Loucy (cell line): ENCODE results near the gene CDCA4.

Experiments used
- H2AFZ ChIP-seq: fragments of 200-600 bp; sonication (generic); 2 replicates; pipeline ENCODE4 v1.6.0; 2016; ENCODE audit warnings: antibody characterized with exemption, mild to moderate bottlenecking, low read length, moderate library complexity
- H3F3A ChIP-seq: fragments of 200-600 bp; 2 replicates; pipeline ENCODE4 v1.6.0; 2016; ENCODE audit warnings: antibody characterized with exemption, low read depth, mild to moderate bottlenecking
- H3K27me3 ChIP-seq: fragments of 200-600 bp; sonication (generic); 2 replicates; pipeline ENCODE4 v1.6.1; 2014; ENCODE audit warnings: low read length, mild to moderate bottlenecking; ENCODE audit not compliant: insufficient read depth, poor library complexity, severe bottlenecking
- H3K36me3 ChIP-seq: fragments of 200-600 bp; sonication (generic); 2 replicates; pipeline ENCODE4 v1.6.1; 2016; ENCODE audit warnings: low read length; ENCODE audit not compliant: insufficient read depth
- H3K4me1 ChIP-seq: fragments of 200-600 bp; sonication (generic); 2 replicates; pipeline ENCODE4 v1.5.1; 2014; ENCODE audit warnings: low read length, mild to moderate bottlenecking; ENCODE audit not compliant: insufficient read depth, poor library complexity, severe bottlenecking
- H3K4me2 ChIP-seq: fragments of 200-600 bp; sonication (generic); 2 replicates; pipeline ENCODE4 v1.6.0; 2014; ENCODE audit warnings: antibody characterized with exemption, low read length, low read depth, mild to moderate bottlenecking; ENCODE audit not compliant: poor library complexity, severe bottlenecking
- H3K4me3 ChIP-seq: fragments of 200-600 bp; sonication (generic); 2 replicates; pipeline ENCODE4 v1.5.1; 2014; ENCODE audit warnings: low read length, mild to moderate bottlenecking, mixed read lengths; ENCODE audit not compliant: poor library complexity, severe bottlenecking
- H3K79me2 ChIP-seq: fragments of 200-600 bp; sonication (generic); 2 replicates; pipeline ENCODE4 v1.6.1; 2014; ENCODE audit warnings: low read length; ENCODE audit not compliant: insufficient read depth
- H3K9ac ChIP-seq: fragments of 200-600 bp; sonication (generic); 2 replicates; pipeline ENCODE4 v1.6.0; 2014; ENCODE audit warnings: mild to moderate bottlenecking, low read depth, low read length, moderate library complexity; ENCODE audit not compliant: poor library complexity, severe bottlenecking
- H3K9me2 ChIP-seq: fragments of 200-600 bp; sonication (generic); replicated peaks from 2 replicates; pipeline ENCODE4 v1.6.1; 2016; ENCODE audit warnings: low read depth, low read length, mixed read lengths
- H3K9me3 ChIP-seq: fragments of 200-600 bp; sonication (generic); 2 replicates; pipeline ENCODE4 v1.6.1; 2014; ENCODE audit warnings: mild to moderate bottlenecking, antibody characterized with exemption, low read length, low read depth; ENCODE audit not compliant: insufficient read depth
- H4K20me1 ChIP-seq: fragments of 200-600 bp; sonication (generic); 2 replicates; pipeline ENCODE4 v1.6.0; 2014; ENCODE audit warnings: antibody characterized with exemption, low read length, mild to moderate bottlenecking; ENCODE audit not compliant: insufficient read depth, poor library complexity, severe bottlenecking
- EZH2phosphoT487 ChIP-seq: fragments of 200-600 bp; IDR thresholded peaks from 2 replicates; pipeline ENCODE4 v1.6.1; 2018; ENCODE audit warnings: antibody characterized with exemption, mild to moderate bottlenecking, moderate library complexity, borderline replicate concordance
- TF ChIP-seq, protein P1 (sequence below): fragments of 200-600 bp; sonication (generic); conservative IDR thresholded peaks from 2 replicates; pipeline ENCODE4 v1.5.1; 2014; ENCODE audit warnings: mild to moderate bottlenecking, antibody characterized with exemption, low read length

The CDCA4 gene

DNA sequence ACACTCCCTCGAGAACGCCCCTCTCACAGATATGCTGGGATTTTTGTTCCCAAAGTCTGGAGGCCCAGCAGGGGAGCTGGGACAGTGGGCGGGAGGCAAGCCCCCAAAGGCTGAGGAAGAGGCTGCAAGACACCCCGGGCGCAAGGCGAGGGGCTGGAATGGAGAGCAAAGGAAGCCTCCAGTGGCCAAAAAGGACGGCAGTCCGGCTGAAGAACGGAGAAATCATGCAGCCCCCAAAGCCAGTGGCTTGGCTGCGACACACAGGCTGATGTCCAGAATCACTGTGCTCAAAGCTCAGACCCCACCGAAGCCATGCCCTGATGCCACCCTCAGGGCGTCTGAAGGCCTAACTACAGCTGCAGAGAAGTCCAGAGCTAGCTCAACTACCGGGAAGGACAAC, 24.4 kb downstream of the CDCA4 start:
- Histone ChIP-seq H3K36me3 (no peaks in the 10 kb centered on the region), H3K4me2 (no peak overlapping the region), H3K9me2 (no peaks in the 10 kb centered on the region), H3K4me1 (no peaks in the 10 kb centered on the region), H4K20me1 (no peaks in the 10 kb centered on the region), H3K27me3 (no peaks in the 10 kb centered on the region), H3K9me3 (no peaks in the 10 kb centered on the region), H3K79me2 (no peaks in the 10 kb centered on the region), H3K9ac (no peak overlapping the region), H3K4me3 (no peak overlapping the region), H3F3A (no peaks in the 10 kb centered on the region), H2AFZ (no peak overlapping the region)
- no peak for TF ChIP-seq EZH2phosphoT487
- TF ChIP-seq, protein P1, sequence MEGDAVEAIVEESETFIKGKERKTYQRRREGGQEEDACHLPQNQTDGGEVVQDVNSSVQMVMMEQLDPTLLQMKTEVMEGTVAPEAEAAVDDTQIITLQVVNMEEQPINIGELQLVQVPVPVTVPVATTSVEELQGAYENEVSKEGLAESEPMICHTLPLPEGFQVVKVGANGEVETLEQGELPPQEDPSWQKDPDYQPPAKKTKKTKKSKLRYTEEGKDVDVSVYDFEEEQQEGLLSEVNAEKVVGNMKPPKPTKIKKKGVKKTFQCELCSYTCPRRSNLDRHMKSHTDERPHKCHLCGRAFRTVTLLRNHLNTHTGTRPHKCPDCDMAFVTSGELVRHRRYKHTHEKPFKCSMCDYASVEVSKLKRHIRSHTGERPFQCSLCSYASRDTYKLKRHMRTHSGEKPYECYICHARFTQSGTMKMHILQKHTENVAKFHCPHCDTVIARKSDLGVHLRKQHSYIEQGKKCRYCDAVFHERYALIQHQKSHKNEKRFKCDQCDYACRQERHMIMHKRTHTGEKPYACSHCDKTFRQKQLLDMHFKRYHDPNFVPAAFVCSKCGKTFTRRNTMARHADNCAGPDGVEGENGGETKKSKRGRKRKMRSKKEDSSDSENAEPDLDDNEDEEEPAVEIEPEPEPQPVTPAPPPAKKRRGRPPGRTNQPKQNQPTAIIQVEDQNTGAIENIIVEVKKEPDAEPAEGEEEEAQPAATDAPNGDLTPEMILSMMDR = no peak

DNA sequence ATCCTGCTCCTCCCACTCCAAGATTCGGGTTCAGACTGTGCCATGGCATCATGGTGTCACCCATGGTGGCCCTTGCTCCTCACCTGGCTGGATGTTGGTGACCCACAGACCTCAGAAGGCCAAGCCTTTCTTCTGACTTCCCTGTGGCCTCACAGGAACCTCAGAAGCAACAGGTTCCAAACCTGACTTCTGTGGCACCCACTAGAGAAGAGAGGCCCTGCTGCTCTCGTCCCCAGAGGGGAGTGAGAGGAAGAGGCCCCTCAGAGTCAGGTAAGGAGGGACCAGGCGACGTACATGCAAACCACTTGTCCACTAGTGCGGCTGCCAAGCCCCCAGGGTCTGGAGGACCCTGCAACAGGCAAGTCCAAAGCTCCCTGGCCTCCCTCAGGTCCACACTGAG, 24.9 kb downstream of the CDCA4 start:
- Histone ChIP-seq H3K9ac (no peak overlapping the region), H3F3A (no peaks in the 10 kb centered on the region), H2AFZ (no peak overlapping the region), H3K79me2 (no peaks in the 10 kb centered on the region), H3K4me2 (no peak overlapping the region), H3K27me3 (no peaks in the 10 kb centered on the region), H3K9me2 (no peaks in the 10 kb centered on the region), H3K9me3 (no peaks in the 10 kb centered on the region), H4K20me1 (no peaks in the 10 kb centered on the region), H3K4me3 (no peak overlapping the region), H3K36me3 (no peaks in the 10 kb centered on the region), H3K4me1 (no peaks in the 10 kb centered on the region)
- TF ChIP-seq, protein P1 = no peak

DNA sequence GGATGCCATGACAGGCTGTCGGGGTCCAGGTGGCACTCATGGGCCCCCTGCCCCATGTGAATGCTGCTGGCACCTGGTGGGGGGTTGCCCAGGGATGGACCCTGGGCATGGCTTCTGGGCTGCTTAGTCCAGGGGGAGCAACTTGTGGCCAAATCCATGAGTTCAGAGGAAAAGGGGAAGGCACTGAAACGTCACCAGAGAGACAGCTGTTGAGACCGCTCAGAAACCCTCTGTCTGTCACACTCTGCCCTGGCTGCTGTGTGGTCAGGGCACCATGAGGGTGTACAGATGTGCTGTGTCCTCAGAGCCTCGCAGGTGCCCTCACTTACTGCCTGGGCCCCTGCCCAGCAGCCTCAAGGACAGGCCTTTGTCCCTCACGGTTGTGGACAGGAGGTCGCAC, 25.9 kb downstream of the CDCA4 start:
- Histone ChIP-seq H4K20me1 (no peaks in the 10 kb centered on the region), H3K9me3 (no peaks in the 10 kb centered on the region), H3K9ac (no peak overlapping the region), H3K9me2 (no peaks in the 10 kb centered on the region), H3F3A (no peaks in the 10 kb centered on the region), H3K27me3 (no peaks in the 10 kb centered on the region), H3K79me2 (no peaks in the 10 kb centered on the region), H3K4me2 (no peak overlapping the region), H3K4me1 (no peaks in the 10 kb centered on the region), H2AFZ (no peak overlapping the region), H3K4me3 (no peak overlapping the region), H3K36me3 (no peaks in the 10 kb centered on the region)
- TF ChIP-seq EZH2phosphoT487 = no peak
- TF ChIP-seq, protein P1 = no peak
